Measurements from ENCODE around the gene FRMPD2.

FRMPD2 gene

DNA sequence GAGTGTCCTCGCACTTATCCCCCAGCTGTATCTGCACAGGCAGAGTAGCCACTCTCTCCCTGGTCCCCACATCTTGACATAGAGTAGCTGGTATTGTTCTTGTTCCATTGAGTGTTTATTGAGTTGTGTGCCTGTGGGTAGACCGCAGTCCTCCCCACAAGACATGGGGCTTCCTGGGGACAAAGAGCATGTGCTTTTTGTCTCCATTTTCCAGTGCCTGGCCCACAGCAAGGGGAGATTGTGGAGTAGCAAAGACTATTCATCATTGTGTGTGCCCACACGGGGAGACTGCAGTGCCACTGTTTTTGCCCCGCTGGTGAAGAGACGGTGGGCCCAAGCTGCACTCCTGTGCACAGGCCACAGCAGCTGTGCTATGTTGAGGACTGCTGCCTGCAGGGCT, 63.5 kb downstream of the FRMPD2 start:
- TF ChIP-seq, protein P1, sequence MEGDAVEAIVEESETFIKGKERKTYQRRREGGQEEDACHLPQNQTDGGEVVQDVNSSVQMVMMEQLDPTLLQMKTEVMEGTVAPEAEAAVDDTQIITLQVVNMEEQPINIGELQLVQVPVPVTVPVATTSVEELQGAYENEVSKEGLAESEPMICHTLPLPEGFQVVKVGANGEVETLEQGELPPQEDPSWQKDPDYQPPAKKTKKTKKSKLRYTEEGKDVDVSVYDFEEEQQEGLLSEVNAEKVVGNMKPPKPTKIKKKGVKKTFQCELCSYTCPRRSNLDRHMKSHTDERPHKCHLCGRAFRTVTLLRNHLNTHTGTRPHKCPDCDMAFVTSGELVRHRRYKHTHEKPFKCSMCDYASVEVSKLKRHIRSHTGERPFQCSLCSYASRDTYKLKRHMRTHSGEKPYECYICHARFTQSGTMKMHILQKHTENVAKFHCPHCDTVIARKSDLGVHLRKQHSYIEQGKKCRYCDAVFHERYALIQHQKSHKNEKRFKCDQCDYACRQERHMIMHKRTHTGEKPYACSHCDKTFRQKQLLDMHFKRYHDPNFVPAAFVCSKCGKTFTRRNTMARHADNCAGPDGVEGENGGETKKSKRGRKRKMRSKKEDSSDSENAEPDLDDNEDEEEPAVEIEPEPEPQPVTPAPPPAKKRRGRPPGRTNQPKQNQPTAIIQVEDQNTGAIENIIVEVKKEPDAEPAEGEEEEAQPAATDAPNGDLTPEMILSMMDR (IDR thresholded peaks at IDR 0.05; ENCODE audit: insufficient read depth, missing control alignments): no peak
- FAIRE-seq (no peak), DNase-seq (ENCODE audit: insufficient read length, low spot score) (no peak)

DNA sequence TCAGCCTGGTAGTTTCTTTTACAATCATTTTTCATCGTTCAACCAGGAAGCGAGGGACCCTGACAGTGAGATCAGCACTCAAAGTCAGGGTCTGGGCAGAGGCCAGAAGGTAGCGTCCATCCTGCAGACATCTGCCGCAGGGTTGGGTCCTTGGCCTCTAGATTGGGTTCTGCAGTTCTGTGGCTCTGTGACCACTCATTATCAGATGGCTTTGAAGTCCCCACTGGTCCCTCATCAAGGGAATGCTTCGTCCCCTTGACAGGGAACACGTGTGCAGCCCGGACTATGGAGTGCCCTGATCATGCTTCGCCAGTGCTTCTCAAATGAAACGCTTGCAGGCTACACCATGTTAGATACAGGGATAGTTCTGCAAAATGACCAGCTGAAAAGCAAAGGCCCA, 64.1 kb downstream of the FRMPD2 start:
- FAIRE-seq: no peak

DNA sequence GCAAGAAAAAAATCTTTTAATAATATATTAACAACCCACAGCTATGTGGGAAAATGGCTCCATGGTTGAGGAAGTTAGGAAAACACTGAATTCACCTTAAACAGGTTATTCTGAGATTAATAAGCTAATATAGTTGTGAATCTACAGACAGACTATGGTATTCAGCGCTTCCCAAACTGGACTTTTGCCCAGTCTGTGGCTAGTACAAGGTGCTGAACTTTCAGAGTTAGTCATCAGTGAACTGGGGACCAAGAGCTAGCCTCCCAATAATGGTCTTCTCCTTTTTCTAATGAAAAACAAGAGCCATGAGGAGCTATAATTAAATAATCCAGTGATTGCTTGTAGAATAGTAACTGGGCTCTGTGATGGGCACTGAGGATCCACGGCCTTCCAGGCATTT, 65.3 kb downstream of the FRMPD2 start:
- DNase-seq (ENCODE audit: insufficient read length, low spot score): no peak
- FAIRE-seq: no peak
- TF ChIP-seq, protein P1 (IDR thresholded peaks at IDR 0.05; ENCODE audit: insufficient read depth, missing control alignments): no peak

More for the DNA sequence above, 64.1 kb downstream of the FRMPD2 start:
- TF ChIP-seq, protein P1 (IDR thresholded peaks at IDR 0.05; ENCODE audit: insufficient read depth, missing control alignments): no peak
- DNase-seq (ENCODE audit: insufficient read length, low spot score): no peak

DNA sequence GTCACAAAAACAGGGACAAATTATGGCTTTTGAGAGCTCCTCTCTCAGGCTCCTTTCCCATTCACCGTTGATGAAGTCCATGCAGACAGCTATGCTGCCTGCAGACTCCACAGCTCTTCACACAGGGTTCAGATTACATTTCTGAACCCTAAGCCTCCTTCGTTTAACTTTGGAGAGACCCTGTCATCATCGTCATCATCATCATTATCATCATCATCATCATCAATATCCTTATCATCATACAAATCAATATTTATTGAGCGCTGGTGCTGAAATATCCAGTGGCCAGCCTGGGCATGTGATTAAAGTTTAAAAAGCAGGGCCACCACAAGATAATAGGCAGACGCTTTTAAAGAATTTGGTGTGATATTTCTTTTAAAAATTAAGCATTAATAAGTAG, 66.6 kb downstream of the FRMPD2 start:
- TF ChIP-seq, protein P1 (IDR thresholded peaks at IDR 0.05; ENCODE audit: insufficient read depth, missing control alignments): no peak
- FAIRE-seq (no peak), DNase-seq (ENCODE audit: insufficient read length, low spot score) (no peak)

DNA sequence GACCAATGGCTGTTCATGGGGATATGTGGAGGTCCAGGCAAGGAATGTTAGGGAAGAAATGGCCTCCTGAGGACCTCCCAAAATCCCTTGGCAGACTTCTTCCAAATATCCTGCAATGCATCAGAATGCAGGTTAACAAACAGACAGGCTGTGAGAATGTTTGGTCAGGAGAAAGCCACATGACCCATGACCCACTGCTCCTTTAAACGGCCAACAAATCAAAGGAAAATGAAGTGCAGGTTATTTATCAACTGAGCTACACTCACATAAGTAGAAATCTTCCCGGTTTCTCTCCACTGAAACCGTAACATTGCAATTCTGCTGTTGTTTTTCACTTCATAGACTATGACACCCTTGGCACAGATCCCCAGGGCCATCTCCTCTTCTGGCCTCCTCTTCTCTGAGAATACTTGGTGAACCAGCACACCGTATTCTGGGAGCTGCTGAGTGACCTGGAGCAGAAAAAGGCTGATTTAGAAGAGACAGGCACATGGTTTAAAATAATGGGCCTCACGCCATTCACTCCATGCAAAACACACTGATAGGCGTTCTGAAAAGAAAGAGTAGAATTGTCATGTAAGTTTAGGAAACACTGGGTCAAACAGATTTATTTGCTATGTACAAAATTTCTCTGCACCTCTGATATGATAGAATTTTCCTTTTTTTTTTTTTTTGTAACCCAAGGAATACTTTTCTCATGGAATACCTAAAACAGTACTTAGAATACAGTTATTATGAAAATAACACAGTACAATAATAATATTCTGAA, 67.8 kb downstream of the FRMPD2 start:
- TF ChIP-seq, protein P1 (IDR thresholded peaks at IDR 0.05; ENCODE audit: insufficient read depth, missing control alignments): no peak
- FAIRE-seq (no peak), DNase-seq (ENCODE audit: insufficient read length, low spot score) (no peak)

DNA sequence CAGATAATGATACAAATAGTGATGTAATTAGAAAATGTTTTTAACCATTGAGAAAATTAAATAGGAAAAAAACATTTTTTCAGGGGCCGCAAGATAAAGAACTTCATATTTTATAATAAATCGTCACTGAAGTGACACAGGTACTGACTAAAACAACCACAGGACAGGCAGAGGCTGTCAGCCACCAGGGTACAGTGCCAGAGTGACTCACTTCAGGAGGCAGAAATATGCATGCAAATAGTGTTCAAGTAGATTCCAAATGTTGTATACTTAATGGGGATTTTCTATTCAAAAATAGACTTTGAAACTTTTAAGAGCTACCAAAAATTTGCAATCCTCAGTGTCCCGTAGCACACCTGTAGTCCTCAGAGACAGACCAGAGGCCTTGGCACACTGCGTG, 68.6 kb downstream of the FRMPD2 start:
- TF ChIP-seq, protein P1 (IDR thresholded peaks at IDR 0.05; ENCODE audit: insufficient read depth, missing control alignments): no peak
- DNase-seq (ENCODE audit: insufficient read length, low spot score) (no peak), FAIRE-seq (no peak)

DNA sequence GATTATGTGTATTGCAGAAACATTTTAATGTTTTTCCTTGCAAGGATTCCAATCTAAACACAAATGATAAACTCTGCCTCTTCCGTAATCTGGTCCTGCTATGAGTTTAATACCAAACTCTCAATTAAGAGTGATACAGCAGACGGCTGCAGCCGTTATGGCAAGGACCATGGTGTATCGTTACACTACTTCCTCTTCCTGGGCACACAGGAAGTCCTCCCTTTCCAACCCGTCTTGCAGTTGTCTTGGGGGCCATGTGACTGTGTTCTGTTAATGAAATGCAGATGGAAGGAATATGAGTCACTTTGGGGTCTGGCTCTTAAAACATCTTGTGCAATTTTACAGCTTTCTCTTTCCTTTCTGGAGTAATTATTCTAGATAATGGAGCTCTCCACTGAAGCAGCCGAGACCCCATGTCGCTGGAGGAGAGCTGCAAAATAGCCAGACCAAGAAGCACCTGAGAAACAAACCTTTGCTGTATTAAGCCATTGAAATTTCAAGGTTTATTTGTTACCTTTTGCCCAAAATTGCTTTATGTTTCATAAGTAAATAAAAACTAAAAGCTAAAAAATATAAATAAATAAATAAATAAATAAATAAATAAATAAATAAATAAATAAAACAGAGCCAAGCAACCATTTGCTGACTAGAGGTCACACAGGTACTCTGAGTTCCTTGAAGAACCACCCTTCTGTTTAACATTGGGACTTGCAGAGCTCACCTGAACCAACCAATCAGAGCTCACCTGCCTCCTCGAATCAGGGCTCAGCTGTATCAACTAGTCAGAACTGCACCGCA, 74.7 kb downstream of the FRMPD2 start:
- TF ChIP-seq, protein P1 (IDR thresholded peaks at IDR 0.05; ENCODE audit: insufficient read depth, missing control alignments): no peak
- no peak for DNase-seq (ENCODE audit: insufficient read length, low spot score)
- no peak for FAIRE-seq

All from D721Med (cell line).